ENCODE measurements around the gene MAP1LC3C.

The MAP1LC3C gene

DNA sequence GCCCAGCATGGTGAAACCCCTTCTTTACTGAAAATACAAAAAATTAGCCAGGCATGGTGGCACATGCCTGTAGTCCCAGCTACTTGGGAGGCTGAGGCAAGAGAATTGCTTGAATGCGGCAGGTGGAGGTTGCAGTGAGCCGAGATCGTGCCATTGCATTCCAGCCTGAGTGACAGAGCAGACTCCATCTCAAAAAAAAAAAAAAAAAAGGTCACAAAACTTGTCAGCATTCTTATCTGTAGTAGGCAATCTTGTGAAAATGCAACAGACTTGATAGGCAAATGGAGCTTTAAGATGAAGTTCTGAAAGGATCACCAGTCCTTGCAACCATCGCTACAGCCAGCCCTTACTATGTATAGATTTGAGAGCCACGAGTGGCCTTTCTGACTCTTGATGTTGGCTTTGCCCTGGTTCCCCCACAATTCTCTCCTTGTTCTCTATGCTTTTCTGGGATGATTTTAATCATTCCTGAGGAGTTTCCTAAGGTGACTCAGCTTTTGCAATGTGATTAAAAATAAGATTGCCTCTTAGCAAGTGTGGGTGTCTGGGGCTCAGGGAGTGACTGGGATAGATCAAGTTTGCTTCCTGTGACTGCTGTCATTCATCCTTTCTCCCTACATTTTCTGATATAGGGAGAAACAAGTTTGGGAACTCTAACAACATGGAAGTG is 7.1 kb upstream of the MAP1LC3C start:
- no peak for DNase-seq (ENCODE audit: low spot score)
- TF ChIP-seq, protein P1, sequence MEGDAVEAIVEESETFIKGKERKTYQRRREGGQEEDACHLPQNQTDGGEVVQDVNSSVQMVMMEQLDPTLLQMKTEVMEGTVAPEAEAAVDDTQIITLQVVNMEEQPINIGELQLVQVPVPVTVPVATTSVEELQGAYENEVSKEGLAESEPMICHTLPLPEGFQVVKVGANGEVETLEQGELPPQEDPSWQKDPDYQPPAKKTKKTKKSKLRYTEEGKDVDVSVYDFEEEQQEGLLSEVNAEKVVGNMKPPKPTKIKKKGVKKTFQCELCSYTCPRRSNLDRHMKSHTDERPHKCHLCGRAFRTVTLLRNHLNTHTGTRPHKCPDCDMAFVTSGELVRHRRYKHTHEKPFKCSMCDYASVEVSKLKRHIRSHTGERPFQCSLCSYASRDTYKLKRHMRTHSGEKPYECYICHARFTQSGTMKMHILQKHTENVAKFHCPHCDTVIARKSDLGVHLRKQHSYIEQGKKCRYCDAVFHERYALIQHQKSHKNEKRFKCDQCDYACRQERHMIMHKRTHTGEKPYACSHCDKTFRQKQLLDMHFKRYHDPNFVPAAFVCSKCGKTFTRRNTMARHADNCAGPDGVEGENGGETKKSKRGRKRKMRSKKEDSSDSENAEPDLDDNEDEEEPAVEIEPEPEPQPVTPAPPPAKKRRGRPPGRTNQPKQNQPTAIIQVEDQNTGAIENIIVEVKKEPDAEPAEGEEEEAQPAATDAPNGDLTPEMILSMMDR (IDR thresholded peaks at IDR 0.05; ENCODE audit: extremely low read depth, missing control alignments), result no peak

DNA sequence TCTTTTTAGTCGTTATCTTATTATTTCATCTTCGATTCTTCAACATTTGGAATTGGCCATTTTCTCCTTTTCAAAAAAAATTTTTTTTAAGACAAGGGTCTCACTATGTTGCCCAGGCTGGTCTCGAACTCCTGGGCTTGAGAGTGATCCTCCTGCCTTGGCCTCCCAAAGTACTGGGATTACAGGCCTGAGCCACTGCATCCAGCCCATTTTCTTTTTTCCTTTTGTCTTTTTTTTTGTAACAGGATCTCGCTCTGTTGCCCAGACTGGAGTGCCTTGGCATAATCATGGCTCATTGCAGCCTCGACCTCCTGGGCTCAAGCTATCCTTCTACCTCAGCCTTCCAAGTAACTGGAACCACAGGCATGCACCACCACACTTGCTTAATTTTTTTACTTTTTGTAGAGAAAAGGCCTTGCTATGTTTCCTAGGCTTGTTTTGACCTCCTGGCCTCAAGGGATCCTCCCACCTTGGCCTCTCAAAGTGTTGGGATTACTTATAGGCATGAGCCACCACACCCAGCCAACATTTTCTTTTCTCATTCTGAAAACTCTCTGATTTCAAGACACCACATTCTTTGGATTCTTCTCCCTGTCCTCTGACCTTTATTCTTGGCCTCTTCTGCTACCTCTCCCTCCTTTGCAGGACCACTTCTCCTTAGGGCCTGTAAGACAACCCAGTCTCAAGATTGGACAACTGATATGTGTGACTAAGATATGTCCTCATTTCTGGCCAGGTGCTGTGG is 6.0 kb upstream of the MAP1LC3C start:
- TF ChIP-seq, protein P1 (IDR thresholded peaks at IDR 0.05; ENCODE audit: extremely low read depth, missing control alignments), result no peak
- no peak for DNase-seq (ENCODE audit: low spot score)

GRCh38 chr1:242002510-242002909 is 3.6 kb upstream of the MAP1LC3C start:
- TF ChIP-seq, protein P1 (IDR thresholded peaks at IDR 0.05; ENCODE audit: extremely low read depth, missing control alignments), result no peak
- no peak for DNase-seq (ENCODE audit: low spot score)

GRCh38 chr1:242002072-242002471 is 3.2 kb upstream of the MAP1LC3C start:
- no peak for DNase-seq (ENCODE audit: low spot score)
- TF ChIP-seq, protein P1 (IDR thresholded peaks at IDR 0.05; ENCODE audit: extremely low read depth, missing control alignments), result no peak

- DNase-seq (ENCODE audit: low spot score), result no peak
- TF ChIP-seq, protein P1 (IDR thresholded peaks at IDR 0.05; ENCODE audit: extremely low read depth, missing control alignments), result no peak
These were observed 1.5 kb upstream of the MAP1LC3C start for GRCh38 chr1:242000434-242000833.

GRCh38 chr1:241998412-241998921 is 431 bp downstream of the MAP1LC3C start:
- DNase-seq (ENCODE audit: low spot score), result peak; percentile 63
- TF ChIP-seq, protein P1 (IDR thresholded peaks at IDR 0.05; ENCODE audit: extremely low read depth, missing control alignments), result peak; percentile 63

- TF ChIP-seq, protein P1 (IDR thresholded peaks at IDR 0.05; ENCODE audit: extremely low read depth, missing control alignments), result no peak
- no peak for DNase-seq (ENCODE audit: low spot score)
These were observed 1.4 kb downstream of the MAP1LC3C start for GRCh38 chr1:241997401-241997998.
